WTC11 (cell line): ENCODE measurements around the gene DTNBP1. TPM values are rescaled to one million over a fixed set of nuclear protein-coding genes. Genes with fewer than 3 reads are reported as not detected.

Source experiments
- ATAC-seq: fragments of 200-7000 bp; cut with Tn5 transposase; 2 replicates; pipeline ENCODE4 v1.10.0; 2021; ENCODE audit warnings: mild to moderate bottlenecking, moderate library complexity
- CTCF ChIA-PET: fragments of 300-600 bp; sonication (Branson Sonifier 250); formaldehyde crosslinking; loops from one replicate; lab custom pipeline; 2021; ENCODE audit warnings: antibody characterized with exemption; lab: Charles Lee
- POLR2A ChIA-PET: fragments of 350-600 bp; sonication (Branson Sonifier 250); formaldehyde crosslinking; loops from one replicate; lab custom pipeline; 2021; ENCODE audit warnings: antibody characterized with exemption; lab: Charles Lee
- DNase-seq: peaks from one replicate; pipeline ENCODE4 v3.0.0; 2021; ENCODE audit warnings: low spot score
- H3K27ac Mint-ChIP-seq: 2 replicates; pipeline ENCODE4 v1.8.0; 2021; ENCODE audit warnings: mixed read lengths
- H3K27me3 Mint-ChIP-seq: 2 replicates; pipeline ENCODE4 v1.8.0; 2021; ENCODE audit warnings: low read depth, mild to moderate bottlenecking, moderate library complexity, mixed read lengths
- H3K36me3 Mint-ChIP-seq: 2 replicates; pipeline ENCODE4 v1.8.0; 2021; ENCODE audit warnings: mixed read lengths
- H3K4me1 Mint-ChIP-seq: 2 replicates; pipeline ENCODE4 v1.8.0; 2022; ENCODE audit warnings: mixed read lengths
- H3K4me3 Mint-ChIP-seq: 2 replicates; pipeline ENCODE4 v1.8.0; 2021; ENCODE audit warnings: mild to moderate bottlenecking, moderate library complexity, mixed read lengths
- H3K9me3 Mint-ChIP-seq: 2 replicates; pipeline ENCODE4 v1.8.0; 2021; ENCODE audit warnings: mixed read lengths
- ATF6 ChIP-seq: sonication (generic); formaldehyde crosslinking; IDR thresholded peaks from 2 replicates; pipeline ENCODE4 v1.8.1; 2023; ENCODE audit warnings: mild to moderate bottlenecking, missing genetic modification reagents
- FOXJ3 ChIP-seq: sonication (generic); formaldehyde crosslinking; IDR thresholded peaks from 2 replicates; pipeline ENCODE4 v1.9.0; 2021; ENCODE audit warnings: missing genetic modification reagents, mild to moderate bottlenecking, borderline replicate concordance
- FOXK1 ChIP-seq: sonication (generic); formaldehyde crosslinking; IDR thresholded peaks from 2 replicates; pipeline ENCODE4 v1.8.0; 2022; ENCODE audit warnings: mild to moderate bottlenecking, moderate library complexity, missing genetic modification reagents
- JUN ChIP-seq: sonication (generic); formaldehyde crosslinking; IDR thresholded peaks from 2 replicates; pipeline ENCODE4 v1.8.0; 2023; ENCODE audit warnings: mild to moderate bottlenecking, missing genetic modification reagents
- MLX ChIP-seq: sonication (generic); formaldehyde crosslinking; IDR thresholded peaks from 2 replicates; pipeline ENCODE4 v1.8.1; 2023; ENCODE audit warnings: mild to moderate bottlenecking, missing genetic modification reagents, moderate library complexity
- NFE2L1 ChIP-seq: sonication (generic); formaldehyde crosslinking; IDR thresholded peaks from 2 replicates; pipeline ENCODE4 v1.8.1; 2023; ENCODE audit warnings: missing genetic modification reagents
- OVOL2 ChIP-seq: fragments of 250-450 bp; sonication (Bioruptor Pico); IDR thresholded peaks from 2 replicates; pipeline ENCODE4 v1.9.0; 2021; ENCODE audit warnings: mild to moderate bottlenecking, borderline replicate concordance
- RELA ChIP-seq: sonication (generic); formaldehyde crosslinking; IDR thresholded peaks from 2 replicates; pipeline ENCODE4 v1.8.1; 2022; ENCODE audit warnings: missing genetic modification reagents, mild to moderate bottlenecking, borderline replicate concordance
- TP53 ChIP-seq: sonication (generic); formaldehyde crosslinking; IDR thresholded peaks from 2 replicates; pipeline ENCODE4 v1.8.1; 2023; ENCODE audit warnings: mild to moderate bottlenecking, missing genetic modification reagents
- USF2 ChIP-seq: sonication (generic); formaldehyde crosslinking; IDR thresholded peaks from 2 replicates; pipeline ENCODE4 v1.8.1; 2023; ENCODE audit warnings: mild to moderate bottlenecking, missing genetic modification reagents, moderate library complexity
- ZNF317 ChIP-seq: sonication (generic); formaldehyde crosslinking; IDR thresholded peaks from 2 replicates; pipeline ENCODE4 v1.8.1; 2023; ENCODE audit warnings: low read depth, mild to moderate bottlenecking, moderate library complexity, missing genetic modification reagents, borderline replicate concordance
- total RNA-seq: library from RNA; stranded (reverse); gene quantifications from 3 replicates; pipeline ENCODE4 v1.2.3, GENCODE V29; 2021
- TF ChIP-seq, protein P1 (sequence below): sonication (generic); formaldehyde crosslinking; IDR thresholded peaks from 2 replicates; pipeline ENCODE4 v1.8.0; 2023; ENCODE audit warnings: missing genetic modification reagents, mild to moderate bottlenecking, borderline replicate concordance
- TF ChIP-seq, protein P2 (sequence below): fragments of 250-450 bp; sonication (Bioruptor Pico); conservative IDR thresholded peaks from 2 replicates; pipeline ENCODE4 v1.9.0; 2021; ENCODE audit warnings: mild to moderate bottlenecking
- TF ChIP-seq, protein P3 (sequence below): sonication (generic); formaldehyde crosslinking; IDR thresholded peaks from 2 replicates; pipeline ENCODE4 v1.8.0; 2022; ENCODE audit warnings: mild to moderate bottlenecking, missing genetic modification reagents
- TF ChIP-seq, protein P4 (sequence below): sonication (generic); formaldehyde crosslinking; IDR thresholded peaks from 2 replicates; pipeline ENCODE4 v1.8.1; 2023; ENCODE audit warnings: mild to moderate bottlenecking, missing genetic modification reagents

Gene DTNBP1
- total RNA-seq, 1 experiment from 2014 or later: 15.1 TPM

- TF ChIP-seq, protein P1, sequence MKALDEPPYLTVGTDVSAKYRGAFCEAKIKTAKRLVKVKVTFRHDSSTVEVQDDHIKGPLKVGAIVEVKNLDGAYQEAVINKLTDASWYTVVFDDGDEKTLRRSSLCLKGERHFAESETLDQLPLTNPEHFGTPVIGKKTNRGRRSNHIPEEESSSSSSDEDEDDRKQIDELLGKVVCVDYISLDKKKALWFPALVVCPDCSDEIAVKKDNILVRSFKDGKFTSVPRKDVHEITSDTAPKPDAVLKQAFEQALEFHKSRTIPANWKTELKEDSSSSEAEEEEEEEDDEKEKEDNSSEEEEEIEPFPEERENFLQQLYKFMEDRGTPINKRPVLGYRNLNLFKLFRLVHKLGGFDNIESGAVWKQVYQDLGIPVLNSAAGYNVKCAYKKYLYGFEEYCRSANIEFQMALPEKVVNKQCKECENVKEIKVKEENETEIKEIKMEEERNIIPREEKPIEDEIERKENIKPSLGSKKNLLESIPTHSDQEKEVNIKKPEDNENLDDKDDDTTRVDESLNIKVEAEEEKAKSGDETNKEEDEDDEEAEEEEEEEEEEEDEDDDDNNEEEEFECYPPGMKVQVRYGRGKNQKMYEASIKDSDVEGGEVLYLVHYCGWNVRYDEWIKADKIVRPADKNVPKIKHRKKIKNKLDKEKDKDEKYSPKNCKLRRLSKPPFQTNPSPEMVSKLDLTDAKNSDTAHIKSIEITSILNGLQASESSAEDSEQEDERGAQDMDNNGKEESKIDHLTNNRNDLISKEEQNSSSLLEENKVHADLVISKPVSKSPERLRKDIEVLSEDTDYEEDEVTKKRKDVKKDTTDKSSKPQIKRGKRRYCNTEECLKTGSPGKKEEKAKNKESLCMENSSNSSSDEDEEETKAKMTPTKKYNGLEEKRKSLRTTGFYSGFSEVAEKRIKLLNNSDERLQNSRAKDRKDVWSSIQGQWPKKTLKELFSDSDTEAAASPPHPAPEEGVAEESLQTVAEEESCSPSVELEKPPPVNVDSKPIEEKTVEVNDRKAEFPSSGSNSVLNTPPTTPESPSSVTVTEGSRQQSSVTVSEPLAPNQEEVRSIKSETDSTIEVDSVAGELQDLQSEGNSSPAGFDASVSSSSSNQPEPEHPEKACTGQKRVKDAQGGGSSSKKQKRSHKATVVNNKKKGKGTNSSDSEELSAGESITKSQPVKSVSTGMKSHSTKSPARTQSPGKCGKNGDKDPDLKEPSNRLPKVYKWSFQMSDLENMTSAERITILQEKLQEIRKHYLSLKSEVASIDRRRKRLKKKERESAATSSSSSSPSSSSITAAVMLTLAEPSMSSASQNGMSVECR (CRISPR knock-in tag): no peak
- TF ChIP-seq, all 79 proteins: peak for 0
Measured at GRCh38 chr6:15550546-15551123, 112.2 kb downstream of the DTNBP1 start (continued).

- peak overlapping the region; percentile 47; the same call in 1 of the 2 replicates for H3K27ac Mint-ChIP-seq
- ATAC-seq (no peak), DNase-seq (no peak)
- H3K4me1 Mint-ChIP-seq: peaks cover 68% of the 10 kb centered on the region
- ChIA-PET POLR2A (no interaction called here), CTCF (no interaction called here)
- no peak overlapping the region for H3K4me3 Mint-ChIP-seq
- TF ChIP-seq RELA (no peak), JUN (no peak), FOXJ3 (CRISPR knock-in tag) (no peak), USF2 (CRISPR knock-in tag) (no peak), ZNF317 (CRISPR knock-in tag) (no peak), TP53 (CRISPR knock-in tag) (no peak), ATF6 (CRISPR knock-in tag) (no peak), OVOL2 (CRISPR knock-in tag) (no peak), NFE2L1 (CRISPR knock-in tag) (no peak), MLX (CRISPR knock-in tag) (no peak), FOXK1 (CRISPR knock-in tag) (no peak)
- TF ChIP-seq, protein P2, sequence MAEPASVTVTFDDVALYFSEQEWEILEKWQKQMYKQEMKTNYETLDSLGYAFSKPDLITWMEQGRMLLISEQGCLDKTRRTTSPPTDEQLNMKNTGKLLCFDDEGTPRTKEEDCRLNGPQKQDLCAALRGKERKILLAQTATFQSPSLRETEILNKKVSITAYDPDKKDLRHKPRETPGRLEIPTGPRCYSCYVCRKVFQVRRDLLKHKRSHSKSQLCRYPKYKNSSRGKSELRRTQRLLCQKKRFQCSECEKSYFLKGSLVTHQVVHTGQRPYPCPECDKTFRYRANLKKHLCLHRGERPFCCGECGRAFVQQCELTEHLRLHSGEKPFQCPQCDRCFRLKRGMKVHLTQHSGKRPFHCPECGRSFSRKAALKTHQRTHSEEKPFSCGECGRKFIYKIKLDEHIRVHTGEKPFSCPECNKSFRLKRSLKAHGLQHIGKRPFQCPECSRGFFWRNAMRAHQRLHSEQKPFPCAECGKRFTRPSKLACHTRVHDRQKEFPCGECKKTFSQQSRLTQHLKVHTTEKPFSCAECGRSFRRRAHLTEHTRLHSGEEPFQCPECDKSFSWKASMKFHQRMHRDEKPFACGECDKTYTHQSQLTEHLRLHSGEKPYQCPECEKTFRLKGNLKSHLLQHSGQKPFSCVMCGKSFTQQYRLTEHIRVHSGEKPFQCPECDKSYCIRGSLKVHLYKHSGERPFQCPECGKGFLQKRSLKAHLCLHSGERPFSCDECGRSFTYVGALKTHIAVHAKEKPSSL (CRISPR knock-in tag): no peak
- TF ChIP-seq, protein P3, sequence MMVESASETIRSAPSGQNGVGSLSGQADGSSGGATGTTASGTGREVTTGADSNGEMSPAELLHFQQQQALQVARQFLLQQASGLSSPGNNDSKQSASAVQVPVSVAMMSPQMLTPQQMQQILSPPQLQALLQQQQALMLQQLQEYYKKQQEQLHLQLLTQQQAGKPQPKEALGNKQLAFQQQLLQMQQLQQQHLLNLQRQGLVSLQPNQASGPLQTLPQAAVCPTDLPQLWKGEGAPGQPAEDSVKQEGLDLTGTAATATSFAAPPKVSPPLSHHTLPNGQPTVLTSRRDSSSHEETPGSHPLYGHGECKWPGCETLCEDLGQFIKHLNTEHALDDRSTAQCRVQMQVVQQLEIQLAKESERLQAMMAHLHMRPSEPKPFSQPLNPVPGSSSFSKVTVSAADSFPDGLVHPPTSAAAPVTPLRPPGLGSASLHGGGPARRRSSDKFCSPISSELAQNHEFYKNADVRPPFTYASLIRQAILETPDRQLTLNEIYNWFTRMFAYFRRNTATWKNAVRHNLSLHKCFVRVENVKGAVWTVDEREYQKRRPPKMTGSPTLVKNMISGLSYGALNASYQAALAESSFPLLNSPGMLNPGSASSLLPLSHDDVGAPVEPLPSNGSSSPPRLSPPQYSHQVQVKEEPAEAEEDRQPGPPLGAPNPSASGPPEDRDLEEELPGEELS (CRISPR knock-in tag): no peak
- TF ChIP-seq, protein P4, sequence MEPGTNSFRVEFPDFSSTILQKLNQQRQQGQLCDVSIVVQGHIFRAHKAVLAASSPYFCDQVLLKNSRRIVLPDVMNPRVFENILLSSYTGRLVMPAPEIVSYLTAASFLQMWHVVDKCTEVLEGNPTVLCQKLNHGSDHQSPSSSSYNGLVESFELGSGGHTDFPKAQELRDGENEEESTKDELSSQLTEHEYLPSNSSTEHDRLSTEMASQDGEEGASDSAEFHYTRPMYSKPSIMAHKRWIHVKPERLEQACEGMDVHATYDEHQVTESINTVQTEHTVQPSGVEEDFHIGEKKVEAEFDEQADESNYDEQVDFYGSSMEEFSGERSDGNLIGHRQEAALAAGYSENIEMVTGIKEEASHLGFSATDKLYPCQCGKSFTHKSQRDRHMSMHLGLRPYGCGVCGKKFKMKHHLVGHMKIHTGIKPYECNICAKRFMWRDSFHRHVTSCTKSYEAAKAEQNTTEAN: no peak
- H3K36me3 Mint-ChIP-seq: no peaks in the 10 kb centered on the region
- H3K27me3 Mint-ChIP-seq: no peaks in the 10 kb centered on the region
- H3K9me3 Mint-ChIP-seq: peaks cover 2% of the 10 kb centered on the region; the same call in 1 of the 2 replicates
Measured at GRCh38 chr6:15549371-15549770, 113.5 kb downstream of the DTNBP1 start.
